Esophagus muscularis mucosa (tissue), 3 donors: ENCODE measurements around the gene PHLDA3.

Experiments used
- POLR2A ChIP-seq: fragments of 450-650 bp; IDR thresholded peaks from one replicate; pipeline ENCODE4 v1.6.1; 2017; ENCODE audit warnings: antibody characterized with exemption, moderate library complexity, mild to moderate bottlenecking, low read depth
- POLR2AphosphoS5 ChIP-seq, 2 donors: sonication (generic); formaldehyde crosslinking; IDR thresholded peaks; one replicate each; pipeline ENCODE4 v1.6.1; 2017; ENCODE audit warnings: antibody characterized with exemption in 2 of 2
- TF ChIP-seq, protein P1 (sequence below), 3 experiments: fragments of 200-600 bp in 2 of 3; fragments of 450-650 bp in 1 of 3; sonication (generic) in 2 of 3; IDR thresholded peaks; one replicate each; pipeline ENCODE4 v1.5.1; 2017 to 2019; ENCODE audit warnings: antibody characterized with exemption in 3 of 3, mild to moderate bottlenecking in 2 of 3, moderate library complexity in 1 of 3

DNA sequence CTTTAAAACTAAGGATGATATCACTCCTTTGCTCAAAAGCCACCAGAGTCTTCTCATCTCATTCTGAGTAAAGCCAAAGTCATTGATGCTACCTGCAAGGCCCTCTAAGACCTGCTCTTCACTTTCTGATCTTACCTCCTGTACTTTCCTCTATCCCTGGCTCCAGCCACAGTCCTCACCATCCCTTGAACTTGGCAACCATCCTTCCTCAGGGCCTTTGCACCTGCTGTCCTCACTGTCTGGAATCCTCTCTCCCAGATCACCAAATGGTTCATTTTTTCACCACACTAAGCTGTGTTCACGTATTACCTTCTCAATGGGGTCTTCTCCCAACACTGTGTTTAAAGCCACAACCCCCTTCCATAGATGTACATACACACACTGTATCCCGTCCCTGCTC, 4.3 kb upstream of the PHLDA3 start:
- TF ChIP-seq, protein P1, sequence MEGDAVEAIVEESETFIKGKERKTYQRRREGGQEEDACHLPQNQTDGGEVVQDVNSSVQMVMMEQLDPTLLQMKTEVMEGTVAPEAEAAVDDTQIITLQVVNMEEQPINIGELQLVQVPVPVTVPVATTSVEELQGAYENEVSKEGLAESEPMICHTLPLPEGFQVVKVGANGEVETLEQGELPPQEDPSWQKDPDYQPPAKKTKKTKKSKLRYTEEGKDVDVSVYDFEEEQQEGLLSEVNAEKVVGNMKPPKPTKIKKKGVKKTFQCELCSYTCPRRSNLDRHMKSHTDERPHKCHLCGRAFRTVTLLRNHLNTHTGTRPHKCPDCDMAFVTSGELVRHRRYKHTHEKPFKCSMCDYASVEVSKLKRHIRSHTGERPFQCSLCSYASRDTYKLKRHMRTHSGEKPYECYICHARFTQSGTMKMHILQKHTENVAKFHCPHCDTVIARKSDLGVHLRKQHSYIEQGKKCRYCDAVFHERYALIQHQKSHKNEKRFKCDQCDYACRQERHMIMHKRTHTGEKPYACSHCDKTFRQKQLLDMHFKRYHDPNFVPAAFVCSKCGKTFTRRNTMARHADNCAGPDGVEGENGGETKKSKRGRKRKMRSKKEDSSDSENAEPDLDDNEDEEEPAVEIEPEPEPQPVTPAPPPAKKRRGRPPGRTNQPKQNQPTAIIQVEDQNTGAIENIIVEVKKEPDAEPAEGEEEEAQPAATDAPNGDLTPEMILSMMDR (IDR thresholded peaks at IDR 0.05), result no peak
- TF ChIP-seq POLR2AphosphoS5 (IDR thresholded peaks at IDR 0.05) (no peak), POLR2A (no peak)
